ENCODE data around the gene CASP2. TPM values are rescaled to one million over a fixed set of nuclear protein-coding genes. Genes with fewer than 3 reads are reported as not detected.

Gene CASP2
- polyA plus RNA-seq, 1 of the 3 experiments (the other 2 are of a cell fraction) = 19.7 TPM

GRCh38 chr7:143316492-143316891 lies 28.3 kb downstream of the CASP2 start:
- no peak overlapping the region for H3K9ac ChIP-seq
- ChIA-PET CTCF (interaction anchor here (1.2 to 2.0 kb wide), 3 partner anchors 17 to 76 kb away, joined by 5 to 9 read pairs (median 6); no protein-coding TSS in a partner anchor), POLR2A (no interaction called here)
- H3F3A ChIP-seq (replicated peaks; ENCODE audit: insufficient read depth) = no peaks in the 10 kb centered on the region
- no peak for TF ChIP-seq RXRA (IDR thresholded peaks at IDR 0.05; ENCODE audit: borderline replicate concordance, low read depth)
- no peak for TF ChIP-seq REST (IDR thresholded peaks at IDR 0.05; ENCODE audit: low read depth, low read length)
- no peak for TF ChIP-seq PBX3 (IDR thresholded peaks at IDR 0.05)
- TF ChIP-seq USF1 (IDR thresholded peaks at IDR 0.05; ENCODE audit: borderline replicate concordance, low read depth) = no peak
- no peak for TF ChIP-seq TAF1 (IDR thresholded peaks at IDR 0.05; ENCODE audit: borderline replicate concordance, low read depth, low read length)
- no peak for TF ChIP-seq TCF12 (IDR thresholded peaks at IDR 0.05)
- no peak for TF ChIP-seq ZBTB33 (IDR thresholded peaks at IDR 0.05; ENCODE audit: borderline replicate concordance, low read depth)
- no peak for TF ChIP-seq NRF1 (IDR thresholded peaks at IDR 0.05; ENCODE audit: low read depth, low read length)
- TF ChIP-seq POLR2AphosphoS5 (IDR thresholded peaks at IDR 0.05; ENCODE audit: low read depth, low read length) = no peak
- TF ChIP-seq RAD21 (IDR thresholded peaks at IDR 0.05; ENCODE audit: low read length) = no peak
- no peak for TF ChIP-seq USF2 (IDR thresholded peaks at IDR 0.05; ENCODE audit: borderline replicate concordance, low read depth, low read length)
- TF ChIP-seq EP300 (IDR thresholded peaks at IDR 0.05; ENCODE audit: borderline replicate concordance in 1 of 2, low read depth in 1 of 2, low read length in 1 of 2) = no peak
- no peak for TF ChIP-seq SMC3 (IDR thresholded peaks at IDR 0.05; ENCODE audit: low read depth, low read length)
- no peak for TF ChIP-seq GATA2 (CRISPR knock-in tag; IDR thresholded peaks at IDR 0.05)
- no peak for TF ChIP-seq GABPA (IDR thresholded peaks at IDR 0.05; ENCODE audit: low read depth)
- no peak for TF ChIP-seq RFX5 (IDR thresholded peaks at IDR 0.05; ENCODE audit: low read length)
- H3K27ac ChIP-seq (ENCODE audit: low read depth in 2 of 2, low read length in 1 of 2) = no peak overlapping the region
- no peaks in the 10 kb centered on the region for H3K79me2 ChIP-seq (ENCODE audit: insufficient read depth)
- 90% methylated on average over 4 of the region's 4 CpGs for WGBS (ENCODE audit: low lambda C conversion rate)
- no peaks in the 10 kb centered on the region for H3K9me2 ChIP-seq
- H3K4me3 ChIP-seq (ENCODE audit: low read depth in 2 of 2, low read length in 1 of 2) = no peak overlapping the region
- no peaks in the 10 kb centered on the region for H4K20me1 ChIP-seq (ENCODE audit: insufficient read depth)
- peaks cover 0 to 2% of the 10 kb centered on the region in 2 experiments; a peak in 1 of 4 replicates for H3K4me1 ChIP-seq (ENCODE audit: control insufficient read depth in 1 of 2, insufficient read depth in 2 of 2, low read depth in 1 of 2, low read length in 1 of 2)
- no peaks in the 10 kb centered on the region for H3K9me3 ChIP-seq
- H3K27me3 ChIP-seq (ENCODE audit: insufficient read depth) = no peaks in the 10 kb centered on the region
- no peaks in the 10 kb centered on the region for H3K36me3 ChIP-seq (replicated peaks in 1 of 2; ENCODE audit: control insufficient read depth in 1 of 2, insufficient read depth in 2 of 2, low read length in 1 of 2)
- no peak overlapping the region for H3K4me2 ChIP-seq
- H2AFZ ChIP-seq (ENCODE audit: low read depth) = no peak overlapping the region
- no peak for DNase-seq

All from SK-N-SH (cell line).